HG03175 (cell line): Measurements from ENCODE around the gene LMO2.
"Not testable (repeated sequence)": the region's sequence is repeated elsewhere in the genome, so short reads cannot be mapped to it uniquely, and the experiment has no call there.

Source experiments
- ATAC-seq: cut with Tn5 transposase; IDR thresholded peaks from one replicate; pipeline ENCODE4 v1.9.1; 2021; ENCODE audit warnings: mild to moderate bottlenecking, moderate library complexity; ENCODE audit not compliant: unreplicated experiment

The LMO2 gene

GRCh38 chr11:33863418-33864172 is 28.3 kb downstream of the LMO2 start:
- no peak for ATAC-seq

DNA sequence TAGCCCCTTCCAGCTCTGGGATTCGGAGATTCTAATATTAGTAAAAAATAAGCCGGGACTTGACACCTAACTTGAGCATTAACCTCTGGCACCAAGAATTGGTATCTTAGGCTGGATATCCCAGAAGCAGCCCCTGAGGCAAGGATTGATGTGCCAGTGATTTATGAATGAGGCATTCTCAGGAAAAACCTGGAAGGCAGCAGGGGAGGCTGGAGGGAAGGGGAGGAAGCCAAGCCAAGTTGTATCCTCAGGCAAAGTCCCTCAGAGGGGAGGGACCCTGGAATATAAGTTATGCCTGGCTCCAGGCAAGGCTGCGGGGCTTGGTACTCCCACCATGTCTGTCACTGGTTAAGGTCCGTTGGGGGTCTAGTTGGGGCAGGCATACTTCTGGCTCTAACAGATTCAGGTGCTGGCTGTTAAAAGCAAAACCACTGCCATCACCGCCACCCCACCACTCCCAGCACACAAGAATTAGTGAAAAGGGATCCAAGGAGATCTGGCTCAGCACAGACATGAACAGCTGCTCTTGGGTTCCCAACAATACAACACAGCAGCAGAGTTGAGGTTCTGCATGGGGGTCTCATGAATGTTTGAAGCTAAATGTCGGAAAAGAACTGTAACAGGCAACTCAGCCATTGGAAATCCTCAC is 29.8 kb downstream of the LMO2 start:
- ATAC-seq: no peak

- no peak for ATAC-seq
These were observed 30.5 kb downstream of the LMO2 start for GRCh38 chr11:33861386-33861785.

DNA sequence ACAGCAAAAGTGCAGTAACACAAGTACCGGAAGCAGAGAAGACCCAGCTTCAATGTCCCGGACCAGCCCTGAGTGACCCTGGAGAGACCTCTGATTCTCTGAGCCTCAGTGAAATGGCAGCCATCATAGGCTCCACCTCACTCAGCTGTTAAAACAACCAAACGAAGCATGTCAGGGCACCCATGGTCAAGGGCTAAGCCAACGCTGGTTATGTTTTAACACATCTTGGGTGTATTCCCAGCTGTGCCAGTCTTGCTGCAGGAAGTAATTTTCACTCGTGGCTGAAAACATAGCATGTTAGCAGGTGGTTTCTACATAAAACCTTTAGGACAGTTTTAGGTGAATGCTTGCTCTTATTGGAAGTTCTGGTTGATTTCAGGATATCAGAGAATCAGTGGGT is 30.9 kb downstream of the LMO2 start:
- ATAC-seq: no peak

GRCh38 chr11:33859306-33859705 is 32.6 kb downstream of the LMO2 start:
- no peak for ATAC-seq

DNA sequence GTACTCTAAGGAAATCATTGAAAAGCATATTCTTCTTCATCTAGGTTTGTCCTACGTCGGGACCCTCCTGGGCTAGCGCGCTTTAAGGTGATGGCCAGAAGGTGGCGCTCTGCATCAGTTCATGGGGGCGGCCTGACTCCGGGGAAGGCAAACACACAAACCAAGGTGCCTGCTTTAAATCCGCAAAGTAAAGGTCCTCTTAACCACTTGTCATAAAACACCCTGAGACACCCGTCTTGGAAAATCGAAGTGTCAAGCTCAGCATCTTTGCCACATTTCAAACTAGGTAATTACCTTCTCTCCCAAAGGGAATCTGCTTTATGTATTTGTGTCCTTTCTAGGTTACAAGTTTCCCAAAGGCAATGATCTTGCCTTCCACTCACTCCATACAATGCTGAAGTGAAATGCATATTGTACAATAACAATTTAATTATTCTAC is 33.9 kb downstream of the LMO2 start:
- peak; percentile 63 for ATAC-seq

- no peak for ATAC-seq
These were observed 36.4 kb downstream of the LMO2 start for GRCh38 chr11:33855500-33855899.

GRCh38 chr11:33848717-33849390 is 43.0 kb downstream of the LMO2 start:
- no peak for ATAC-seq

- no peak for ATAC-seq
These were observed 44.6 kb downstream of the LMO2 start for GRCh38 chr11:33847251-33847650.

- ATAC-seq: no peak
These were observed 47.6 kb downstream of the LMO2 start for GRCh38 chr11:33844236-33844635.

GRCh38 chr11:33843018-33843417 is 48.9 kb downstream of the LMO2 start:
- ATAC-seq: no peak

DNA sequence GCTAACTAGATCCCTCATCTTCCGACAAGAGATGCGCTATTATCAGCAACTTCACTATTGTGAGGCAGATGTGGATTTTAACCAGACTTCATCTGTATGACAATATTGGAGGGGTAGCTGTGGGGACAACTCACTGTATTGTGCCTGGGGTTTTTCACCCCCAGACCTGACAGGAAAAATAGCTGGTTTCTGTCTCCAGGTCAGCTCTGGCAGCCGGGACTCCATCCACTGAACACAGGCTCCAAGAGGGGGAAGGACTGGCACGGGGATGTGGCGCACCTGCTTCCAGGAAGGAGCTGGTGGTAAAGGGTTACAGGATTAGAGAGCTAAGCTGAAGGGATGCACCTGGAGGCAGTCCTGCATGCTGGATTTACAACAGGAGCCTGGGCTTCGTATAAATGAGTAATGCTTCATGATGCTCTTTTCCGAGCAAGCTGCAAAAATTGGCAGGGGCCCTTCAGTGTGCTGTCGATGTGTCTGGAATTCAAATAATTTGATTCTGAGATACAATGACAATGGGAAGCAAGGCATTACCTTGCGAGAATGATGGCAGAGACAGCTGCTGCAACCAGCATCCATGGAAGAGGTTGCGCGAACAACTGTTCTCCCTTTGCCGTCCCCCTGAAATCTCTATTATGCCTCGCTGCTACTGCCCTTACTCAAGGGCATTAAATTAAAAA is 49.5 kb downstream of the LMO2 start:
- ATAC-seq: no peak

GRCh38 chr11:33838234-33838633 is 53.6 kb downstream of the LMO2 start:
- ATAC-seq: not testable (repeated sequence)

GRCh38 chr11:33837334-33837733 is 54.5 kb downstream of the LMO2 start:
- not testable (repeated sequence) for ATAC-seq

DNA sequence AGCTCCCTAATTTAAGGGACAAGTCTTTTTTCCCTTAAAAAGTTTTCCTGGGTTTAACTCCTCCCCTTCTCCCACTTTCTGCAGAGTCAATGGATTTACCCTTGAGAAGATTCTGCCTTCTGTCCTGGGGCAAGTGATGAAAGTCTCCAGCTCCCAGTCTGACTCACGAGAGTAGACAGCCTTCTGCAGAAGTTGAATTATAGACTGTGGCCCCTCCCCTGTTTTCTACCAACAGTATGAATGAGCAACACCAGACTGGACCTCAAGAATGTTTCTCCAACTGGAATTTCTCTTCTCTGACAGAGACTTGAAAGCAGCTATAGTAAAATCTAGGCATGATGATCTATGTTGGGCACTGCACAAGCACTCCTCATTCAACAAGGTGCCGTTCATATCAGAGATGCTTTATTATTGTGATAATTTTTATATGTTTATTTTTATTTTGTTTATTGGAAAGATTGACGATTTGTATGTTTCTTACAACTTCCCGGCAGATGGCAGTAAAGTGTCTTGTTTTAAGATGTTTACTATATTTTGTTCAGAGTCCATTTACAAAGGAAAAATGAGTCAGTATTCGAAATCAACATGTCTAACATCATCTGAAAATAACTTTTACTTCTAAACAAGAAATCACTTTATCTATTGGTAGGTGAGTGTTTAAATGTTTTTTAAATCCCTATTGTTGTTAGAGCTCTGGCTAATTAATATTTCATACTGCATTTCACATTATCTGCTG is 56.6 kb downstream of the LMO2 start:
- no peak for ATAC-seq

DNA sequence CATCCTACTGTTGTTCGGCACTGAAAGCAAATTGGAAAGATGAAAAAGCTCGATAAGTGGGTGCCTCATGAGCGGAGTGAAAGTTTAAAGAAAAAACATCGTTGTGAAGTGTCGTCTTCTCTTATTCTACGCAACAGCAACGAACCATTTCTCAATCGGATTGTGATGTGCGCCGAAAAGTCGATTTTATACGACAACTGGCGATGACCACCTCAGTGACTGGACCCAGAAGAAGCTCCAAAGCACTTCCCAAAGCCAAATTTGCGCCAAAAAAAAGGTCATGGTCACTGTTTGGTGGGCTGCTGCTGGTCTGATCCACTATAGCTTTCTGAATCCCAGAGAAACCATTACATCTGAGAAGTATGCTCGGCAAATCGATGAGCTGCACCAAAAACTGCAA is 59.2 kb downstream of the LMO2 start:
- ATAC-seq: no peak

DNA sequence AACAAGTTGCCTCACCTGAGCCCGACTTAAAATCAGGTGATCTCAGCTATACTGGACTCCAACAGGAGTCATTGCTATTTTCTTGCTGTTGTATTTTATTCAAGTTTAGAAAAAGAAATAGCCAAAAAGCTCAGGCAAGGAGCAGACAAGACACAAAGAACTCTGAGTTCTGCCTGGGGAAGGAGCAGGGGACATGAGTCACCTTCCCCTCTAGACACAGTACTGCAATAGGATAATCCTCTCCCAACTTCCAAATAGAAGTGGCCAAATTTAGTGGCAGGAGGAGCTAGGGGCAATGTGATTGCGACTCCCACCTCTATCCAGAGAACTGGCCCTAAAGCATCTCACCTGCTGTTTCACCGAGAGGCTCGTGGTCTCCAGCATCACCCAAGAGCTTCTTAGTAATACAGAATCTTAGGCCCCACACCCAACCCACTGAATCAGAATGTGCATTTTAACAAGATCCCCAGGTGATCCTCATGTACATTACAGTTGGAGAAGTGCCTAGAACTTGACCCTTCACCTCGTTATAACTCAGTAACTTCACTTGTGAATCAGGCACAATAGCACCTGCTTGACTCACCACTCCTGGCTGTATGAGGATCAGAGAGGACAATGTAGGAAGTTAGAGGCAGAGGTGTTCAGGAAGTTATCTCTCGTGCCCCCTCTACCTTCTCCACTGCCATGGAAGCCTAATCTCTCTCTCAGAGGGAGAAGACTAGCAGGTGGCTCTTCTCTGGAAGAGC is 60.8 kb downstream of the LMO2 start:
- ATAC-seq: no peak

DNA sequence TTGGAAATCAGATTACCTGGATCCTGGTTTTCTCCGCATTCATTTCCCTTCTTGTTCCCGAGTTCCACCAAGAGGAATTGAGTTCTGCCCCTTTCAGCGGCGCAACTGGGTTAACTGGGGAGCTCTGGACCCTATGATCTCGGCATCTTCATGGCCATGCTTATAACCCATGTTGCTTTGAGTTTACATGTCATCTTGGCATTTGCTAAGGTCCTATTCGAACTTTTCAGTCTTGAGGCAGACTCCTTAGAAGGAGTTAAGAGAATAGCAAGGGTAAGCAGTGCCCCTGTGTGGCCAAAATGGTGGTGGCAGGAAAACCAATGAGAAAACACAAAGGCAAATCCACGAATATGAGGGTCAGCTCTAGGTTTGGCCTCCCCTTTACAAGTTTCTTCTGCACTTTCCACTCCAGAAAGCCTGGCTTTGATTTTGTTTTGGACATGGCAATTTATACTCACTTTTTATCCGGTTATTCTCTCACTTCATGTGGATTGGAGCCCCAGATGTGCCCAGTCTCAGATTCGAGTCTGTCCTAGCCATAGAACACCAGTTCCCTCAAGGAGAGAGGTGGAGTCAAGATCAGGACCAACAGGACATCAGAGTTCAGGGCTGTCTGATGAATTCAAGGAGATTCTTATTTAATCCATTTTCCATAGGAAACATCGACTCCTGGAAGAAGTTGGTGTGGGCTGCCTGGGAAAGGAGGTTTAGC is 62.3 kb downstream of the LMO2 start:
- peak; percentile 83 for ATAC-seq
